ENCODE results near the gene GABPB1.

GABPB1 gene

DNA sequence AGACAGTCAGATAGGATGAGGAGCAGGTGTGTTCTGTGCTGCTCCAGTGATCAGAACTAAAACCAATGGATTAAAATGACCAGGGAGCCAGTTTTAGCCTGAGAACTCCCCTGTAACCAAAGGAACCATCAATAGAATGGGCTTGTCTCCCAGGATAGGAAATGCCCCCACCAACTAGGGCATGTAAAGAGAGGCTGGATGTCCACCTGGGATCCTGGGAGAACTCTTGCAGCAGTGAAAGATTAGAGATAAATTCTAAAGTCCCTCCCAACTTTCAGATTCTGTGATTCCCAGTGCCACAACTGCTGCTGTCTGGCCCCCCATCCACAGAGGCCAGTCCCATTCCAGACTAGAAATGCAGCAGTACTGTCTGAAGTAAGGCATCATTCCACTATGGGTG is 123.2 kb downstream of the GABPB1 start:
- no peak overlapping the region for H3K27ac ChIP-seq
- TF ChIP-seq, protein P1, sequence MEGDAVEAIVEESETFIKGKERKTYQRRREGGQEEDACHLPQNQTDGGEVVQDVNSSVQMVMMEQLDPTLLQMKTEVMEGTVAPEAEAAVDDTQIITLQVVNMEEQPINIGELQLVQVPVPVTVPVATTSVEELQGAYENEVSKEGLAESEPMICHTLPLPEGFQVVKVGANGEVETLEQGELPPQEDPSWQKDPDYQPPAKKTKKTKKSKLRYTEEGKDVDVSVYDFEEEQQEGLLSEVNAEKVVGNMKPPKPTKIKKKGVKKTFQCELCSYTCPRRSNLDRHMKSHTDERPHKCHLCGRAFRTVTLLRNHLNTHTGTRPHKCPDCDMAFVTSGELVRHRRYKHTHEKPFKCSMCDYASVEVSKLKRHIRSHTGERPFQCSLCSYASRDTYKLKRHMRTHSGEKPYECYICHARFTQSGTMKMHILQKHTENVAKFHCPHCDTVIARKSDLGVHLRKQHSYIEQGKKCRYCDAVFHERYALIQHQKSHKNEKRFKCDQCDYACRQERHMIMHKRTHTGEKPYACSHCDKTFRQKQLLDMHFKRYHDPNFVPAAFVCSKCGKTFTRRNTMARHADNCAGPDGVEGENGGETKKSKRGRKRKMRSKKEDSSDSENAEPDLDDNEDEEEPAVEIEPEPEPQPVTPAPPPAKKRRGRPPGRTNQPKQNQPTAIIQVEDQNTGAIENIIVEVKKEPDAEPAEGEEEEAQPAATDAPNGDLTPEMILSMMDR (conservative IDR thresholded peaks at IDR 0.05), result no peak

DNA sequence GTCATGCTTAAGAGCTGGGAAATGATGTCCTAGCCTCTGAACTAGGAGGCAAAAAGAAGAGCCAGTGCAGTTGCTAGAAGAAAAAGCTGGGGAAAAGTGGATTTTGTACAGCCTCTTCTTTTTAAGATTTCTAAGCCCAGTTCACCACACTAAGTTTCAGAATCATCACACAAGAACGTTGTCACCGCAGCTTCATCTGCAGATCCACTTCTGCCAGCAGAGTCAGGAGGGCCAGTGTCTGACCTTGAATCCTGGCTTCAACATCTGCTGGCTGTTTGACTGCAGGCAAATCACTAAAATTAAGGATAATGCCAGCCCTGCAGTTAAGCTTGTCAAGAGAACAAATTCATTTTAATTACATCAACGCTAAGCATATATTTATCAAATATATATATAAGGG is 125.7 kb downstream of the GABPB1 start:
- TF ChIP-seq, protein P1 (conservative IDR thresholded peaks at IDR 0.05), result no peak
- H3K27ac ChIP-seq, result no peak overlapping the region

DNA sequence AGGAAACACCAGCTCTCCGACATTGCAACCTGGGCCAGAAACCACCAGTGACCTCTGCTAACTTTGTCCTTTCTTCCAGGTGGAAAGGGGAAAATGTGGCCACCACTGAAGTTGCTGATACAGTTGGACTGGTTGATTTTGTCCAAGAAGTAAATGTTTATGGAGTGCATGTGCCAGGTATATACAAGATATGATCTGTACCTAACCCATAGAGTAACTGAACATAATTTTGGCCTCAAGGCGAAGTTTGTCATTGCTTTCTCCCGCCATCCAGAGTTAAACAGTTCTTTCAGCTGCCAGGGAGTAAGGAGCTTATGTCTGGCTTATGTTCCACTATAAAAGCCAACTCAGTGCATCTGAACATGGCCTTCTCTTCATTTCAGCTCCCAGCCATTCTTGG is 126.1 kb downstream of the GABPB1 start:
- no peak overlapping the region for H3K27ac ChIP-seq
- TF ChIP-seq, protein P1 (conservative IDR thresholded peaks at IDR 0.05), result no peak

DNA sequence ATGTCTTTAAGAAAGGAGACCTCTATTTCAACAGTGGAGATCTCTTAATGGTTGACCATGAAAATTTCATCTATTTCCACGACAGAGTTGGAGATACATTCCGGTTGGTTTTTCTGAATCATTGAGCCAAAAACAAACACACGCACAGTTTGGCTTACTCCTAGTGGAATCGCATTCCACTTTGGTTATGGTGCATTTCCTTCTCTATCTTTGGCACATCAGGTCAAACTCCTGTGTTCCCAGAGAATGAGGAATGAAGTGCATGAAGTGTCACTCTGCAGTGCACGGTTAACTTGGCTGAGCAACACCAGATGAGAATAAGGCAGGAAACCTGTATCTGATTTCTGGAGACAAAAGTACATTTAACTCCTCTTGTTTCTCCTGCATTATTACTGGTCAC is 127.9 kb downstream of the GABPB1 start:
- TF ChIP-seq, protein P1 (conservative IDR thresholded peaks at IDR 0.05), result no peak
- H3K27ac ChIP-seq, result no peak overlapping the region

DNA sequence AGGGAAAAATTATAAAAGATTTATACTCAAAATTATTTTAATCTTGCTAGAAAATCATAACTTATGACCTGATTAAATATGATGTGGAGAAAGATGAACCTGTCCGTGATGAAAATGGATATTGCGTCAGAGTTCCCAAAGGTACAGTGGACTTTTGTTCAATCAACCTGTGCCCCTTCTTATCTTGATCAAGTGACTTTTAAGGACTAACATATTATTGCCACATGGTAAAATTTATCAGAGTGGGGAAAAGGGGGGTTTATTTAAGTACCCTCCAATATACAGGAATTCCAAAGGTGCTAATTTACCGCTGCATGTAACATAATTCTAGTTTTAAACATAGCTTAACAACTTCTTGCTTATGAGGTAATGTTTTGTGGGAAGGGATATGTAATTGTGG is 129.1 kb downstream of the GABPB1 start:
- TF ChIP-seq, protein P1 (conservative IDR thresholded peaks at IDR 0.05), result no peak
- H3K27ac ChIP-seq, result no peak overlapping the region
